Caco-2 (cell line): ENCODE data around the gene MT1A. TPM values are rescaled to one million over a fixed set of nuclear protein-coding genes. Genes with fewer than 3 reads are reported as not detected.
A peak's percentile ranks its signal among the peaks of the same experiment; 100 is the strongest.

Experiments
- BruUV-seq: library from RNA; stranded (reverse); fragments of 400-500 nt; replicated peaks from 2 replicates; lab custom pipeline; 2021; lab: Mats Ljungman, UMichigan
- CTCF ChIA-PET: fragments of 300-600 bp; sonication (Branson Sonifier 250); formaldehyde crosslinking; loops from one replicate; lab custom pipeline; 2022; ENCODE audit warnings: antibody characterized with exemption; lab: Charles Lee
- POLR2A ChIA-PET: fragments of 300-600 bp; sonication (Branson Sonifier 250); formaldehyde crosslinking; loops from one replicate; lab custom pipeline; 2022; ENCODE audit warnings: antibody characterized with exemption; lab: Charles Lee
- DNase-seq, 2 experiments: peaks; one replicate each; pipeline versions ENCODE4 v3.0.0 to v3.0.0-alpha.2; 2020 to 2022
- H3K27me3 ChIP-seq: replicated peaks from 2 replicates; pipeline ENCODE4 v1.6.0; 2011; ENCODE audit warnings: low read length; ENCODE audit not compliant: control insufficient read depth, insufficient read depth
- H3K36me3 ChIP-seq: 2 replicates; pipeline ENCODE4 v1.5.1; 2011; ENCODE audit warnings: low read length; ENCODE audit not compliant: control insufficient read depth, insufficient read depth
- H3K4me1 ChIP-seq: fragments of 250-450 bp; sonication (Bioruptor Pico); 2 replicates; pipeline ENCODE4 v1.5.1; 2020; ENCODE audit warnings: mild to moderate bottlenecking
- H3K4me3 ChIP-seq: 2 replicates; pipeline ENCODE4 v1.5.1; 2011; ENCODE audit warnings: low read depth, mild to moderate bottlenecking, control low read depth, low read length
- H3K9me3 ChIP-seq: fragments of 250-450 bp; sonication (Bioruptor Pico); 2 replicates; pipeline ENCODE4 v1.5.1; 2020; ENCODE audit warnings: mild to moderate bottlenecking, moderate library complexity
- H3K27ac Mint-ChIP-seq: one replicate; pipeline ENCODE4 v1.8.0; 2022; ENCODE audit warnings: mixed read lengths; ENCODE audit not compliant: unreplicated experiment
- H3K27me3 Mint-ChIP-seq: one replicate; pipeline ENCODE4 v1.8.0; 2022; ENCODE audit warnings: mixed read lengths; ENCODE audit not compliant: insufficient read depth, unreplicated experiment
- H3K36me3 Mint-ChIP-seq: one replicate; pipeline ENCODE4 v1.8.0; 2022; ENCODE audit warnings: mild to moderate bottlenecking, mixed read lengths; ENCODE audit not compliant: insufficient read depth, unreplicated experiment
- H3K4me1 Mint-ChIP-seq: one replicate; pipeline ENCODE4 v1.8.0; 2022; ENCODE audit warnings: low read depth, mixed read lengths; ENCODE audit not compliant: unreplicated experiment
- H3K4me3 Mint-ChIP-seq: one replicate; pipeline ENCODE4 v1.8.0; 2022; ENCODE audit warnings: mild to moderate bottlenecking, moderate library complexity, mixed read lengths; ENCODE audit not compliant: unreplicated experiment
- H3K9me3 Mint-ChIP-seq: one replicate; pipeline ENCODE4 v1.8.0; 2022; ENCODE audit warnings: mixed read lengths; ENCODE audit not compliant: unreplicated experiment
- intact Hi-C: fragments of 100-400 bp; cut with micrococcal nuclease; formaldehyde crosslinking; loops from one replicate; pipeline ENCODE4 v1.10.0; 2022; ENCODE audit not compliant: unreplicated experiment
- total RNA-seq: library from RNA; stranded (reverse); gene quantifications from 2 replicates; pipeline ENCODE4 v1.2.3, GENCODE V29; 2022
- TF ChIP-seq, protein P1 (sequence below), 2 experiments: fragments of 200-600 bp in 1 of 2; IDR thresholded peaks; 1 replicate in 1 of 2; 2 replicates in 1 of 2; pipeline versions ENCODE4 v1.5.1 to v1.8.0; 2011 to 2022; ENCODE audit warnings: antibody characterized with exemption in 1 of 2, control low read depth in 1 of 2, inconsistent platforms in 1 of 2, low read depth in 1 of 2, low read length in 1 of 2, mild to moderate bottlenecking in 1 of 2, moderate library complexity in 1 of 2; ENCODE audit not compliant: insufficient read depth in 1 of 2, severe bottlenecking in 1 of 2, unreplicated experiment in 1 of 2

MT1A gene
- total RNA-seq, 1 experiment from 2014 or later: 2.5 TPM

DNA sequence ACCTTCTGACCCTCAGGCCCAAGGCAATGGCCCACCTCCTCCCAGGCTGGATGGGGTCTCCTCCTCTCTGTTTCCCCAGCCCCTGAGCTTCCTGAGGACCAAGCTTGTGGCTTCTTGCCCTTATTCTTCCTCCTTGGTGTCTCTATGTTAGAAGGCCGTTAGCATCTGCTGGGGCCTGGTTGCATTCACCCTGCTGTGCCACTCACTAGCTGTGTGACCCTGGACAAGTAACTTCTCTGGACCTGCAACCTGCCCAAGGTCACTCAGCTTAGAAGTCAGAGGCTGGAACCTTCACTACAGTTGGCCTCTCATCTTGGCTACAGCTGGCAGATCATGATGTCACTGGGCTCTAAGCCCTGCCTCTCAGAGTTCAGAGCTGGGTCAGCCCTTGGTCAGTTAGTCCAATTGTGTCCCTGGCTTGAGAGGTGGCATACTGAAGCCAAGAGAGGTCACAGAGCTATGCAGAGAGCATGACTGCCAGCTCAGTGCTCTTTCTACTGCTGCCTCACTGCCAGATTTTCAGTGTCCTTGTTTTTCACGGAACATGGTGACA is 27.1 kb upstream of the MT1A start:
- Histone ChIP-seq H3K36me3 (no peaks in the 10 kb centered on the region), H3K4me1 (peaks cover 11% of the 10 kb centered on the region; the same call in 1 of the 2 replicates), H3K4me3 (no peak overlapping the region), H3K9me3 (no peaks in the 10 kb centered on the region), H3K27me3 (no peaks in the 10 kb centered on the region; the same call in 1 of the 2 replicates)
- no TSS peak for BruUV-seq
- no peaks in the 10 kb centered on the region for H3K36me3 Mint-ChIP-seq
- H3K4me1 Mint-ChIP-seq: peaks cover 25% of the 10 kb centered on the region
- no peak for DNase-seq
- no peak overlapping the region for H3K27ac Mint-ChIP-seq
- peaks cover 3% of the 10 kb centered on the region for H3K27me3 Mint-ChIP-seq
- intact Hi-C loops: no loop called here
- no peaks in the 10 kb centered on the region for H3K9me3 Mint-ChIP-seq
- ChIA-PET CTCF (interaction anchor here (0.7 kb wide), 1 partner anchor 11 kb away, joined by 4 read pairs; no protein-coding TSS in a partner anchor), POLR2A (no interaction called here)
- TF ChIP-seq, protein P1, sequence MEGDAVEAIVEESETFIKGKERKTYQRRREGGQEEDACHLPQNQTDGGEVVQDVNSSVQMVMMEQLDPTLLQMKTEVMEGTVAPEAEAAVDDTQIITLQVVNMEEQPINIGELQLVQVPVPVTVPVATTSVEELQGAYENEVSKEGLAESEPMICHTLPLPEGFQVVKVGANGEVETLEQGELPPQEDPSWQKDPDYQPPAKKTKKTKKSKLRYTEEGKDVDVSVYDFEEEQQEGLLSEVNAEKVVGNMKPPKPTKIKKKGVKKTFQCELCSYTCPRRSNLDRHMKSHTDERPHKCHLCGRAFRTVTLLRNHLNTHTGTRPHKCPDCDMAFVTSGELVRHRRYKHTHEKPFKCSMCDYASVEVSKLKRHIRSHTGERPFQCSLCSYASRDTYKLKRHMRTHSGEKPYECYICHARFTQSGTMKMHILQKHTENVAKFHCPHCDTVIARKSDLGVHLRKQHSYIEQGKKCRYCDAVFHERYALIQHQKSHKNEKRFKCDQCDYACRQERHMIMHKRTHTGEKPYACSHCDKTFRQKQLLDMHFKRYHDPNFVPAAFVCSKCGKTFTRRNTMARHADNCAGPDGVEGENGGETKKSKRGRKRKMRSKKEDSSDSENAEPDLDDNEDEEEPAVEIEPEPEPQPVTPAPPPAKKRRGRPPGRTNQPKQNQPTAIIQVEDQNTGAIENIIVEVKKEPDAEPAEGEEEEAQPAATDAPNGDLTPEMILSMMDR (IDR thresholded peaks at IDR 0.05; ENCODE audit: insufficient read depth in 1 of 2, low read depth in 1 of 2, low read length in 1 of 2, severe bottlenecking in 1 of 2, unreplicated experiment in 1 of 2): no peak
- no peak overlapping the region for H3K4me3 Mint-ChIP-seq

DNA sequence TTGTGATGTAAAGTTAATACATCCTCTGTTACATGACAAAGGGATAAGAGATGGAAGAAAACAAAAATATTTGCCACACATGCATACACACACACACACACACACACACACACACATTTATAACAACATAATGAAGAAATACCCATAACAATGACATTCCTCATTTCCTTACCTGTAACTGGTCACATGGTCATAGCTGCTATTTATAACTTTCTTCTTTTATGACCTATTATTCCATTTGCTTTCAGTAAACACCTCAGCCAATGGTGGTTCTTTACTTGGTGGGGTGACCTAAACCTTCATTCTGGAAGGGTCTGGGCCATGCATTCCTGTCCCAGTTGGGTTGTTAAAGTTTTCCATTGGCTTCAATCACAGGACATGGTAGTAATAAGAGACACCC is 24.8 kb upstream of the MT1A start:
- no peak overlapping the region for H3K4me3 Mint-ChIP-seq
- H3K27ac Mint-ChIP-seq: peak overlapping the region; percentile 10
- POLR2A ChIA-PET: no interaction called here
- CTCF ChIA-PET: no interaction called here
- TF ChIP-seq, protein P1 (IDR thresholded peaks at IDR 0.05; ENCODE audit: insufficient read depth in 1 of 2, low read depth in 1 of 2, low read length in 1 of 2, severe bottlenecking in 1 of 2, unreplicated experiment in 1 of 2): no peak
- H3K27me3 Mint-ChIP-seq: peaks cover 8% of the 10 kb centered on the region
- no peaks in the 10 kb centered on the region for H3K9me3 Mint-ChIP-seq
- no peaks in the 10 kb centered on the region for H3K36me3 Mint-ChIP-seq
- no peaks in the 10 kb centered on the region; the same call in none of the 2 replicates for H3K27me3 ChIP-seq
- no peaks in the 10 kb centered on the region for H3K9me3 ChIP-seq
- H3K4me3 ChIP-seq: no peak overlapping the region
- peaks cover 17% of the 10 kb centered on the region for H3K4me1 Mint-ChIP-seq
- no TSS peak for BruUV-seq
- H3K4me1 ChIP-seq: 0 out of 2 replicates have a peak, but pooled peaks cover 5% of the 10 kb centered on the region
- DNase-seq: no peak
- intact Hi-C loops: no loop called here
- H3K36me3 ChIP-seq: no peaks in the 10 kb centered on the region

DNA sequence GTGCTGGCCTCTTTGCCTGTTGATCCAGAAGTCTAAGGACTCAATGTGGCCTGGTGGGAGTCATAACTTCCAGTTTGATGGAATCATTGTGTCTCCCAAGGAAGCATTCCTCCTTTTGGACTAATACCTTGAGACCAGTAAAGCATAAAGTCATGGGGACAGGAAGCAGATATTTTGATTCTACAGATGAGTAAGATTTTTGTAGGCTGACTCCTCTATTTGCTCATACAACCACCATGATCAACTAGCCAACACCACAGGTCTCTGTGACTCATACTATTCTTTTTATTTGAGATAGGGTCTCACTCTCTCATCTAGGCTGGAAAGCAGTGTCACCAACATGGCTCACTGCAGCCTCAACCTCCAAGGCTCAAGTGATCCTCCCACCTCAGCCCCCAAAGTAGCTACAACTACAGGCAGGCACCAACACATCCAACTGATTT is 23.9 kb upstream of the MT1A start:
- Histone ChIP-seq H3K4me3 (no peak overlapping the region), H3K4me1 (no peaks in the 10 kb centered on the region), H3K36me3 (no peaks in the 10 kb centered on the region), H3K9me3 (no peaks in the 10 kb centered on the region), H3K27me3 (no peaks in the 10 kb centered on the region; the same call in 1 of the 2 replicates)
- Mint-ChIP-seq H3K4me3 (no peak overlapping the region), H3K27me3 (peaks cover 12% of the 10 kb centered on the region), H3K4me1 (peaks cover 9% of the 10 kb centered on the region), H3K9me3 (no peaks in the 10 kb centered on the region), H3K36me3 (no peaks in the 10 kb centered on the region), H3K27ac (peak overlapping the region; percentile 10)
- TF ChIP-seq, protein P1 (IDR thresholded peaks at IDR 0.05; ENCODE audit: insufficient read depth in 1 of 2, low read depth in 1 of 2, low read length in 1 of 2, severe bottlenecking in 1 of 2, unreplicated experiment in 1 of 2): no peak
- intact Hi-C loops: no loop called here
- CTCF ChIA-PET: no interaction called here
- BruUV-seq: no TSS peak
- DNase-seq: no peak
- POLR2A ChIA-PET: no interaction called here
